K562 (cell line): ENCODE results near the gene SEMA6B. TPM values are rescaled to one million over a fixed set of nuclear protein-coding genes. Genes with fewer than 3 reads are reported as not detected.
A peak's percentile ranks its signal among the peaks of the same experiment; 100 is the strongest.

Experiments
- ATAC-seq: fragments of 200-7000 bp; cut with Tn5 transposase; 3 replicates; pipeline ENCODE4 v1.9.1; 2020; ENCODE audit warnings: moderate library complexity
- BruUV-seq: library from RNA; stranded (reverse); fragments of 400-500 nt; replicated peaks from 2 replicates; lab custom pipeline; 2021; lab: Mats Ljungman, UMichigan
- CTCF ChIA-PET: fragments of 300-600 bp; formaldehyde crosslinking; extraction: SDS; loops from one replicate; lab custom pipeline; 2021; ENCODE audit warnings: low intra/inter-chr PET ratio; lab: Yijun Ruan, JAX
- POLR2A ChIA-PET: fragments of 300-600, 350-650 bp; sonication (Branson Sonifier 250); formaldehyde crosslinking; extraction: SDS; loops from one replicate; lab custom pipeline; 2021; ENCODE audit warnings: antibody characterized with exemption, inconsistent platforms; lab: Yijun Ruan, JAX
- DNase-seq, 4 experiments: peaks; one replicate each; pipeline versions ENCODE4 v3.0.0 to v3.0.0-alpha.2; 2011 to 2018; ENCODE audit warnings: low spot score in 3 of 4, mixed read lengths in 3 of 4; ENCODE audit errors: extremely low read depth in 1 of 4
- FAIRE-seq: peaks from 2 replicates; lab custom pipeline; 2011; peaks lifted over from hg19 to GRCh38; lab: Jason Lieb, UNC
- H2AFZ ChIP-seq: 2 replicates; pipeline ENCODE4 v1.6.0; 2011; ENCODE audit warnings: low read depth, low read length, control low read depth, inconsistent platforms
- H3K27ac ChIP-seq: fragments of 200-600 bp; 3 replicates; pipeline ENCODE4 v1.8.0; 2011; ENCODE audit warnings: low read depth, mild to moderate bottlenecking, control low read depth, inconsistent platforms, low read length, moderate library complexity, mixed read lengths; ENCODE audit errors: extremely low read depth
- H3K27me3 ChIP-seq, 2 experiments: fragments of 300-600 bp in 1 of 2; 2 replicates in 1 of 2; 3 replicates in 1 of 2; pipeline versions ENCODE4 v1.6.0 to v1.8.0; 2011; ENCODE audit warnings: inconsistent platforms in 2 of 2, low read length in 2 of 2, mild to moderate bottlenecking in 1 of 2, mixed read lengths in 1 of 2, moderate library complexity in 1 of 2; ENCODE audit not compliant: control insufficient read depth in 2 of 2, insufficient read depth in 2 of 2
- H3K36me3 ChIP-seq: fragments of 300-600 bp; 3 replicates; pipeline ENCODE4 v1.8.0; 2011; ENCODE audit warnings: mild to moderate bottlenecking, low read length, inconsistent platforms; ENCODE audit not compliant: control insufficient read depth, insufficient read depth
- H3K4me1 ChIP-seq, 2 experiments: fragments of 200-600 bp in 1 of 2; replicated peaks in 1 of 2; 2 replicates in 1 of 2; 3 replicates in 1 of 2; pipeline versions ENCODE4 v1.5.1 to v1.8.0; 2011; ENCODE audit warnings: inconsistent platforms in 2 of 2, low read length in 2 of 2, mild to moderate bottlenecking in 1 of 2, mixed read lengths in 1 of 2, moderate library complexity in 1 of 2; ENCODE audit not compliant: control insufficient read depth in 2 of 2, insufficient read depth in 2 of 2
- H3K4me2 ChIP-seq: 2 replicates; pipeline ENCODE4 v1.6.1; 2011; ENCODE audit warnings: low read length, control low read depth, inconsistent platforms, mixed read lengths; ENCODE audit not compliant: insufficient read depth
- H3K4me3 ChIP-seq: fragments of 200-600 bp; sonication (generic), shearing (Covaris generic); 2 replicates; pipeline ENCODE4 v1.5.1; 2016; ENCODE audit warnings: control low read depth, inconsistent platforms
- H3K79me2 ChIP-seq: fragments of 200-600 bp; 3 replicates; pipeline ENCODE4 v1.8.0; 2011; ENCODE audit warnings: low read length, inconsistent platforms; ENCODE audit not compliant: control insufficient read depth, insufficient read depth
- H3K9ac ChIP-seq, 2 experiments: 2 replicates each; pipeline versions ENCODE4 v1.6.0 to v1.6.1; 2011; ENCODE audit warnings: low read depth in 2 of 2, low read length in 2 of 2, control low read depth in 1 of 2, inconsistent platforms in 1 of 2, mild to moderate bottlenecking in 1 of 2, mixed read lengths in 1 of 2; ENCODE audit not compliant: insufficient read depth in 1 of 2
- H3K9me1 ChIP-seq: one replicate; pipeline ENCODE4 v1.6.0; 2011; ENCODE audit warnings: inconsistent platforms, mild to moderate bottlenecking, low read length, moderate library complexity; ENCODE audit not compliant: control insufficient read depth, insufficient read depth
- H3K9me3 ChIP-seq: replicated peaks from 2 replicates; pipeline ENCODE4 v1.5.1; 2011; ENCODE audit warnings: low read depth, low read length, inconsistent platforms; ENCODE audit not compliant: control insufficient read depth, insufficient read depth
- H4K20me1 ChIP-seq: replicated peaks from 2 replicates; pipeline ENCODE4 v1.6.1; 2011; ENCODE audit warnings: low read length, inconsistent platforms, mixed read lengths; ENCODE audit not compliant: control insufficient read depth, insufficient read depth
- BMI1 ChIP-seq: fragments of 150-350 bp; IDR thresholded peaks from 2 replicates; pipeline ENCODE4 v1.6.1; 2014; ENCODE audit warnings: low read length
- CEBPG ChIP-seq, 3 experiments: fragments of 200-800 bp in 1 of 3; sonication (Bioruptor generic) in 1 of 3; sonication (generic) in 1 of 3; formaldehyde crosslinking in 1 of 3; IDR thresholded peaks in 2 of 3; conservative IDR thresholded peaks in 1 of 3; 2 replicates each; pipeline versions ENCODE4 v1.6.1 to v1.8.0; 2016 to 2022; ENCODE audit warnings: missing compliant biosample characterization in 2 of 3, missing genetic modification characterization in 2 of 3, mild to moderate bottlenecking in 1 of 3, missing genetic modification reagents in 1 of 3
- CGGBP1 ChIP-seq: fragments of 250-450 bp; sonication (Bioruptor Pico); IDR thresholded peaks from 2 replicates; pipeline ENCODE4 v1.9.0; 2021; ENCODE audit warnings: mild to moderate bottlenecking
- EP400 ChIP-seq: fragments of 450-650 bp; IDR thresholded peaks from 2 replicates; pipeline ENCODE4 v1.6.1; 2017; ENCODE audit warnings: antibody characterized with exemption, mild to moderate bottlenecking, moderate library complexity
- GTF2A2 ChIP-seq: IDR thresholded peaks from 2 replicates; pipeline ENCODE4 v1.6.1; 2016; ENCODE audit warnings: mild to moderate bottlenecking, missing genetic modification characterization, missing compliant biosample characterization
- MAFG ChIP-seq: fragments of 450-650 bp; conservative IDR thresholded peaks from 2 replicates; pipeline ENCODE4 v1.6.1; 2016; ENCODE audit warnings: missing genetic modification characterization, missing compliant biosample characterization
- MCM3 ChIP-seq: fragments of 450-650 bp; IDR thresholded peaks from 2 replicates; pipeline ENCODE4 v1.6.1; 2016
- NFRKB ChIP-seq: fragments of 450-650 bp; IDR thresholded peaks from 2 replicates; pipeline ENCODE4 v1.6.1; 2016; ENCODE audit warnings: low read depth
- SAFB2 ChIP-seq: fragments of 200-400 bp; formaldehyde crosslinking; IDR thresholded peaks from 2 replicates; pipeline ENCODE4 v1.6.1; 2018; ENCODE audit warnings: borderline replicate concordance, low read length, low read depth, moderate library complexity; ENCODE audit not compliant: severe bottlenecking
- STAT5A ChIP-seq: IDR thresholded peaks from 2 replicates; pipeline ENCODE4 v1.6.1; 2012; ENCODE audit warnings: low read length, inconsistent platforms, borderline replicate concordance
- TSC22D4 ChIP-seq: fragments of 450-650 bp; IDR thresholded peaks from 2 replicates; pipeline ENCODE4 v1.6.1; 2016; ENCODE audit warnings: missing genetic modification characterization, missing biosample characterization, control low read depth
- USF1 ChIP-seq: sonication (generic); formaldehyde crosslinking; IDR thresholded peaks from 2 replicates; pipeline ENCODE4 v1.9.0; 2022; ENCODE audit warnings: mild to moderate bottlenecking, missing genetic modification reagents
- ZBTB11 ChIP-seq, 3 experiments: fragments of 200-800 bp in 1 of 3; fragments of 250-450 bp in 1 of 3; fragments of 450-650 bp in 1 of 3; sonication (Bioruptor Pico) in 1 of 3; sonication (Bioruptor generic) in 1 of 3; formaldehyde crosslinking in 1 of 3; IDR thresholded peaks; 2 replicates each; pipeline versions ENCODE4 v1.6.1 to v1.8.0; 2016 to 2022; ENCODE audit warnings: mild to moderate bottlenecking in 2 of 3, missing genetic modification characterization in 2 of 3, missing compliant biosample characterization in 1 of 3, moderate library complexity in 1 of 3
- ZBTB17 ChIP-seq: fragments of 450-650 bp; formaldehyde crosslinking; IDR thresholded peaks from 2 replicates; pipeline ENCODE4 v1.4.0; 2020; ENCODE audit warnings: mild to moderate bottlenecking
- ZNF134 ChIP-seq: fragments of 250-450 bp; sonication (Bioruptor Pico); conservative IDR thresholded peaks from 2 replicates; pipeline ENCODE4 v1.4.0; 2020
- ZNF507 ChIP-seq: conservative IDR thresholded peaks from 2 replicates; pipeline ENCODE4 v1.6.1; 2017; ENCODE audit warnings: missing genetic modification characterization, missing compliant biosample characterization
- ZNF586 ChIP-seq: fragments of 450-650 bp; formaldehyde crosslinking; conservative IDR thresholded peaks from 2 replicates; pipeline ENCODE4 v1.4.0; 2020; ENCODE audit warnings: mild to moderate bottlenecking, moderate library complexity
- ZZZ3 ChIP-seq: fragments of 450-650 bp; IDR thresholded peaks from 2 replicates; pipeline ENCODE4 v1.6.1; 2016; ENCODE audit warnings: antibody characterized with exemption, mild to moderate bottlenecking, moderate library complexity
- WGBS: fragments of 100-300 bp; shearing (Covaris generic); methylation state at CpG from one replicate; pipeline ENCODE4 v1.1.6; 2016; ENCODE audit warnings: low coverage, mixed read lengths; ENCODE audit not compliant: insufficient coverage; ENCODE audit errors: missing lambda C conversion rate; 5-methylcytosine and 5-hydroxymethylcytosine counted together
- in situ Hi-C: fragments of 300-500 bp; cut with MboI; formaldehyde crosslinking; loops from 4 replicates; pipeline ENCODE4 v1.15.0; 2018; ENCODE audit warnings: inconsistent platforms, mixed read lengths
- intact Hi-C: fragments of 100-400 bp; cut with micrococcal nuclease; formaldehyde crosslinking; loops from 2 replicates; pipeline ENCODE4 v1.14.2; 2022
- polyA plus RNA-seq, 8 experiments: library from polyadenylated mRNA; depleted of rRNA in 4 of 8; stranded (reverse) in 5 of 8; unstranded in 3 of 8; fragments of >200 nt; fragmentation: Nextera tagmentation in 2 of 8; fragmentation: Illumina TruSeq in 1 of 8; extraction: Ambion mirVana in 2 of 8; extraction: Trizol in 1 of 8; gene quantifications; 2 replicates each; pipeline versions ENCODE4 v1.2.1 to v1.2.3, GENCODE V29; 2011 to 2014; ENCODE audit warnings: inconsistent platforms in 1 of 8, missing spikeins in 1 of 8
- total RNA-seq, 7 experiments: library from RNA; depleted of rRNA in 6 of 7; stranded (reverse); fragments of >200 nt in 6 of 7; fragmentation: Illumina TruSeq in 2 of 7; extraction: Trizol in 2 of 7; gene quantifications; 2 replicates each; pipeline versions ENCODE4 v1.2.1 to v1.2.3, GENCODE V29; 2011 to 2021; ENCODE audit warnings: low replicate concordance in 1 of 7

SEMA6B gene
- total and polyA plus RNA-seq, 9 of the 15 experiments (the other 6 are each of a cell fraction or from before 2014, with no cell fraction given): 0.65 to 4.6 (median 2.5) TPM; not detected in 2

- intact Hi-C loops: no loop called here
- H3K4me3 ChIP-seq: peak overlapping the region; percentile 48; the same call in 1 of the 2 replicates
- H4K20me1 ChIP-seq: no peaks in the 10 kb centered on the region
- 48% methylated on average over 12 of the region's 12 CpGs for WGBS
- ChIA-PET CTCF (no interaction called here), POLR2A (interaction anchor here (0.6 to 0.7 kb wide), 4 partner anchors 10 to 243 kb away, joined by 3 to 4 read pairs (median 3); no protein-coding TSS in a partner anchor)
- no peak; the same call in 2 of the 3 replicates for ATAC-seq
- no peaks in the 10 kb centered on the region for H3K9me3 ChIP-seq
- H3K36me3 ChIP-seq: peaks cover 9% of the 10 kb centered on the region; the same call in 1 of the 3 replicates
- BruUV-seq: no TSS peak
- no peak for DNase-seq
- no peaks in the 10 kb centered on the region for H3K27me3 ChIP-seq
- peak overlapping the region; percentile 32 to 72; a peak in 3 of 4 replicates for H3K9ac ChIP-seq
- peak; percentile 58 for FAIRE-seq
- H3K4me1 ChIP-seq: peaks cover 14 to 45% of the 10 kb centered on the region in 2 experiments; a peak in 4 of 5 replicates
- peak overlapping the region; percentile 51; the same call in 2 of the 3 replicates for H3K27ac ChIP-seq
- in situ Hi-C loops: no loop called here
- no peaks in the 10 kb centered on the region for H3K9me1 ChIP-seq
- H2AFZ ChIP-seq: peak overlapping the region; percentile 71
- peak overlapping the region; percentile 92 for H3K4me2 ChIP-seq
- peaks cover 33% of the 10 kb centered on the region; the same call in 2 of the 3 replicates for H3K79me2 ChIP-seq
- TF ChIP-seq ZBTB17 (CRISPR knock-in tag) (no peak), MAFG (tag) (no peak), EP400 (peak; percentile 46; the same call in 1 of the 2 replicates), CEBPG (CRISPR knock-in tag; IDR thresholded peaks at IDR 0.05) (peak; percentile 64), CEBPG (tag; conservative IDR thresholded peaks at IDR 0.05 in 1 of 2, IDR thresholded peaks at IDR 0.05 in 1 of 2) (no peak), SAFB2 (no peak), ZNF586 (CRISPR knock-in tag) (no peak), TSC22D4 (tag) (no peak), ZNF507 (tag) (no peak), ZNF134 (CRISPR knock-in tag) (no peak), NFRKB (peak; percentile 25; the same call in 1 of the 2 replicates), ZBTB11 (CRISPR knock-in tag; IDR thresholded peaks at IDR 0.05) (no peak), MCM3 (no peak), CGGBP1 (CRISPR knock-in tag) (no peak), USF1 (CRISPR knock-in tag) (no peak; the same call in 1 of the 2 replicates), ZZZ3 (no peak), GTF2A2 (tag) (no peak), BMI1 (no peak), STAT5A (no peak)
Measured at GRCh38 chr19:4541114-4541805, 18.2 kb downstream of the SEMA6B start.
